Measurements from ENCODE around the gene CLEC2A.
"Not testable (repeated sequence)": the region's sequence is repeated elsewhere in the genome, so short reads cannot be mapped to it uniquely, and the experiment has no call there.

Gene CLEC2A

GRCh38 chr12:9880532-9881078 is 51.6 kb downstream of the CLEC2A start:
- Histone ChIP-seq H3K4me1 (ENCODE audit: control insufficient read depth, insufficient read depth, low read length) (no peaks in the 10 kb centered on the region), H3K4me2 (ENCODE audit: low read length) (no peak overlapping the region), H3K9me3 (replicated peaks; ENCODE audit: low read length) (no peaks in the 10 kb centered on the region), H3K4me3 (ENCODE audit: low read length) (no peak overlapping the region), H3K36me3 (ENCODE audit: insufficient read depth, low read length) (no peaks in the 10 kb centered on the region), H3K27me3 (ENCODE audit: control insufficient read depth, insufficient read depth, low read length) (no peaks in the 10 kb centered on the region), H3K9ac (ENCODE audit: low read depth, low read length) (no peak overlapping the region)

GRCh38 chr12:9876120-9876519 is 56.0 kb downstream of the CLEC2A start:
- H3K9ac ChIP-seq (ENCODE audit: low read depth, low read length); H3K4me2 ChIP-seq (ENCODE audit: low read length): not testable (repeated sequence)

GRCh38 chr12:9872742-9873141 is 59.4 kb downstream of the CLEC2A start:
- no peaks in the 10 kb centered on the region for H3K9me3 ChIP-seq (replicated peaks; ENCODE audit: low read length)
- no peak overlapping the region for H3K4me3 ChIP-seq (ENCODE audit: low read length)
- H3K27me3 ChIP-seq (ENCODE audit: control insufficient read depth, insufficient read depth, low read length) = no peaks in the 10 kb centered on the region
- no peaks in the 10 kb centered on the region for H3K4me1 ChIP-seq (ENCODE audit: control insufficient read depth, insufficient read depth, low read length)
- no peaks in the 10 kb centered on the region for H3K36me3 ChIP-seq (ENCODE audit: insufficient read depth, low read length)
- no peak overlapping the region for H3K4me2 ChIP-seq (ENCODE audit: low read length)
- no peak overlapping the region for H3K9ac ChIP-seq (ENCODE audit: low read depth, low read length)

More at GRCh38 chr12:9876120-9876519, 56.0 kb downstream of the CLEC2A start:
- not testable (repeated sequence) for H3K27me3 ChIP-seq (ENCODE audit: control insufficient read depth, insufficient read depth, low read length); H3K4me3 ChIP-seq (ENCODE audit: low read length); H3K4me1 ChIP-seq (ENCODE audit: control insufficient read depth, insufficient read depth, low read length); H3K9me3 ChIP-seq (replicated peaks; ENCODE audit: low read length); H3K36me3 ChIP-seq (ENCODE audit: insufficient read depth, low read length)

GRCh38 chr12:9872162-9872561 is 60.0 kb downstream of the CLEC2A start:
- H3K27me3 ChIP-seq (ENCODE audit: control insufficient read depth, insufficient read depth, low read length) = no peaks in the 10 kb centered on the region
- H3K4me2 ChIP-seq (ENCODE audit: low read length) = no peak overlapping the region
- H3K9ac ChIP-seq (ENCODE audit: low read depth, low read length) = no peak overlapping the region
- no peak overlapping the region for H3K4me3 ChIP-seq (ENCODE audit: low read length)
- H3K36me3 ChIP-seq (ENCODE audit: insufficient read depth, low read length) = no peaks in the 10 kb centered on the region
- H3K9me3 ChIP-seq (replicated peaks; ENCODE audit: low read length) = no peaks in the 10 kb centered on the region
- no peaks in the 10 kb centered on the region for H3K4me1 ChIP-seq (ENCODE audit: control insufficient read depth, insufficient read depth, low read length)

GRCh38 chr12:9870286-9870866 is 61.8 kb downstream of the CLEC2A start:
- H3K4me3 ChIP-seq (ENCODE audit: low read length) = peak overlapping the region; percentile 69
- H3K36me3 ChIP-seq (ENCODE audit: insufficient read depth, low read length) = no peaks in the 10 kb centered on the region
- no peaks in the 10 kb centered on the region for H3K4me1 ChIP-seq (ENCODE audit: control insufficient read depth, insufficient read depth, low read length)
- no peaks in the 10 kb centered on the region for H3K9me3 ChIP-seq (replicated peaks; ENCODE audit: low read length)
- peak overlapping the region; percentile 80 for H3K9ac ChIP-seq (ENCODE audit: low read depth, low read length)
- H3K27me3 ChIP-seq (ENCODE audit: control insufficient read depth, insufficient read depth, low read length) = no peaks in the 10 kb centered on the region
- peak overlapping the region; percentile 85 for H3K4me2 ChIP-seq (ENCODE audit: low read length)

GRCh38 chr12:9869307-9870161 is 62.6 kb downstream of the CLEC2A start, which contains the start of gene CLEC2B:
Gene CLEC2B (minus strand): TSS chr12:9869354.
- Histone ChIP-seq H3K4me3 (ENCODE audit: low read length) (peak within 1 kb of the TSS; percentile 69), H3K9me3 (replicated peaks; ENCODE audit: low read length) (no peaks in the 10 kb centered on the region), H3K9ac (ENCODE audit: low read depth, low read length) (peak within 1 kb of the TSS; percentile 80), H3K4me2 (ENCODE audit: low read length) (peak within 1 kb of the TSS; percentile 85), H3K4me1 (ENCODE audit: control insufficient read depth, insufficient read depth, low read length) (no peaks in the 10 kb centered on the region), H3K27me3 (ENCODE audit: control insufficient read depth, insufficient read depth, low read length) (no peaks in the 10 kb centered on the region), H3K36me3 (ENCODE audit: insufficient read depth, low read length) (no peaks in the 10 kb centered on the region)

- peak overlapping the region; percentile 85 for H3K4me2 ChIP-seq (ENCODE audit: low read length)
- no peaks in the 10 kb centered on the region for H3K9me3 ChIP-seq (replicated peaks; ENCODE audit: low read length)
- H3K27me3 ChIP-seq (ENCODE audit: control insufficient read depth, insufficient read depth, low read length) = no peaks in the 10 kb centered on the region
- no peaks in the 10 kb centered on the region for H3K4me1 ChIP-seq (ENCODE audit: control insufficient read depth, insufficient read depth, low read length)
- no peaks in the 10 kb centered on the region for H3K36me3 ChIP-seq (ENCODE audit: insufficient read depth, low read length)
- peak overlapping the region; percentile 69 for H3K4me3 ChIP-seq (ENCODE audit: low read length)
- peak overlapping the region; percentile 80 for H3K9ac ChIP-seq (ENCODE audit: low read depth, low read length)
Measured at GRCh38 chr12:9868951-9869306, 63.2 kb downstream of the CLEC2A start.

GRCh38 chr12:9868311-9868801 is 63.8 kb downstream of the CLEC2A start:
- H3K4me3 ChIP-seq (ENCODE audit: low read length) = peak overlapping the region; percentile 69
- no peaks in the 10 kb centered on the region for H3K27me3 ChIP-seq (ENCODE audit: control insufficient read depth, insufficient read depth, low read length)
- peak overlapping the region; percentile 85 for H3K4me2 ChIP-seq (ENCODE audit: low read length)
- H3K36me3 ChIP-seq (ENCODE audit: insufficient read depth, low read length) = no peaks in the 10 kb centered on the region
- no peaks in the 10 kb centered on the region for H3K9me3 ChIP-seq (replicated peaks; ENCODE audit: low read length)
- H3K4me1 ChIP-seq (ENCODE audit: control insufficient read depth, insufficient read depth, low read length) = no peaks in the 10 kb centered on the region
- H3K9ac ChIP-seq (ENCODE audit: low read depth, low read length) = peak overlapping the region; percentile 80

- H3K9me3 ChIP-seq (replicated peaks; ENCODE audit: low read length) = no peaks in the 10 kb centered on the region
- peak overlapping the region; percentile 50 for H3K4me2 ChIP-seq (ENCODE audit: low read length)
- H3K9ac ChIP-seq (ENCODE audit: low read depth, low read length) = peak overlapping the region; percentile 80
- H3K4me3 ChIP-seq (ENCODE audit: low read length) = peak overlapping the region; percentile 40
- no peaks in the 10 kb centered on the region for H3K4me1 ChIP-seq (ENCODE audit: control insufficient read depth, insufficient read depth, low read length)
- H3K27me3 ChIP-seq (ENCODE audit: control insufficient read depth, insufficient read depth, low read length) = no peaks in the 10 kb centered on the region
- H3K36me3 ChIP-seq (ENCODE audit: insufficient read depth, low read length) = no peaks in the 10 kb centered on the region
Measured at GRCh38 chr12:9867531-9867930, 64.6 kb downstream of the CLEC2A start.

GRCh38 chr12:9866860-9867269 is 65.3 kb downstream of the CLEC2A start:
- Histone ChIP-seq H3K27me3 (ENCODE audit: control insufficient read depth, insufficient read depth, low read length) (no peaks in the 10 kb centered on the region), H3K4me1 (ENCODE audit: control insufficient read depth, insufficient read depth, low read length) (no peaks in the 10 kb centered on the region), H3K4me2 (ENCODE audit: low read length) (peak overlapping the region; percentile 50), H3K9me3 (replicated peaks; ENCODE audit: low read length) (no peaks in the 10 kb centered on the region), H3K9ac (ENCODE audit: low read depth, low read length) (peak overlapping the region; percentile 80), H3K36me3 (ENCODE audit: insufficient read depth, low read length) (no peaks in the 10 kb centered on the region), H3K4me3 (ENCODE audit: low read length) (peak overlapping the region; percentile 40)

GRCh38 chr12:9864913-9865675 is 67.1 kb downstream of the CLEC2A start:
- Histone ChIP-seq H3K4me1 (ENCODE audit: control insufficient read depth, insufficient read depth, low read length) (no peaks in the 10 kb centered on the region), H3K36me3 (ENCODE audit: insufficient read depth, low read length) (no peaks in the 10 kb centered on the region), H3K4me2 (ENCODE audit: low read length) (peak overlapping the region; percentile 14), H3K4me3 (ENCODE audit: low read length) (no peak overlapping the region), H3K9ac (ENCODE audit: low read depth, low read length) (no peak overlapping the region), H3K9me3 (replicated peaks; ENCODE audit: low read length) (no peaks in the 10 kb centered on the region), H3K27me3 (ENCODE audit: control insufficient read depth, insufficient read depth, low read length) (no peaks in the 10 kb centered on the region)

Measured in skeletal muscle satellite cell (primary cell).